CD4-positive, alpha-beta T cell treated with Interleukin-1 beta for 1 hour (primary cell): ENCODE data around the gene ZCCHC14.
"Not testable (repeated sequence)": the region's sequence is repeated elsewhere in the genome, so short reads cannot be mapped to it uniquely, and the experiment has no call there.

Source experiments
- DNase-seq, 2 donors: peaks; one replicate each; pipeline ENCODE4 v3.0.0-alpha.2; 2020 to 2022

The ZCCHC14 gene

GRCh38 chr16:87523605-87524004 lies 30.8 kb upstream of the ZCCHC14 start:
- not testable (repeated sequence) for DNase-seq

- not testable (repeated sequence) for DNase-seq
Measured at GRCh38 chr16:87521764-87522163, 28.9 kb upstream of the ZCCHC14 start.

- DNase-seq, result not testable (repeated sequence)
Measured at GRCh38 chr16:87519170-87519569, 26.3 kb upstream of the ZCCHC14 start.

GRCh38 chr16:87518430-87519051 lies 25.7 kb upstream of the ZCCHC14 start:
- DNase-seq, result not testable (repeated sequence)

- not testable (repeated sequence) for DNase-seq
Measured at GRCh38 chr16:87517610-87518429, 25.0 kb upstream of the ZCCHC14 start.

GRCh38 chr16:87516361-87516760 lies 23.5 kb upstream of the ZCCHC14 start:
- no peak for DNase-seq

- no peak for DNase-seq
Measured at GRCh38 chr16:87515475-87516330, 22.9 kb upstream of the ZCCHC14 start.

GRCh38 chr16:87509778-87510177 lies 17.0 kb upstream of the ZCCHC14 start:
- not testable (repeated sequence) for DNase-seq

- DNase-seq, result no peak
Measured at GRCh38 chr16:87507351-87508069, 14.7 kb upstream of the ZCCHC14 start.

- no peak for DNase-seq
Measured at GRCh38 chr16:87506423-87507350, 13.9 kb upstream of the ZCCHC14 start.

- no peak for DNase-seq
Measured at GRCh38 chr16:87505834-87506233, 13.0 kb upstream of the ZCCHC14 start.

- DNase-seq, result not testable (repeated sequence)
Measured at GRCh38 chr16:87503232-87503937, 10.6 kb upstream of the ZCCHC14 start.

GRCh38 chr16:87502308-87502969 lies 9.6 kb upstream of the ZCCHC14 start:
- DNase-seq, result no peak

GRCh38 chr16:87501117-87501516 lies 8.3 kb upstream of the ZCCHC14 start:
- no peak for DNase-seq

GRCh38 chr16:87499189-87499486 lies 6.3 kb upstream of the ZCCHC14 start:
- no peak for DNase-seq

- DNase-seq, result no peak
Measured at GRCh38 chr16:87498324-87499188, 5.7 kb upstream of the ZCCHC14 start.

GRCh38 chr16:87497767-87498290 lies 5.0 kb upstream of the ZCCHC14 start:
- not testable (repeated sequence) for DNase-seq

GRCh38 chr16:87497023-87497766 lies 4.4 kb upstream of the ZCCHC14 start:
- DNase-seq, result not testable (repeated sequence)
